ENCODE data around the gene PTCH1. TPM values are rescaled to one million over a fixed set of nuclear protein-coding genes. Genes with fewer than 3 reads are reported as not detected.
A peak's percentile ranks its signal among the peaks of the same experiment; 100 is the strongest.

Gene PTCH1
- total and polyA plus RNA-seq, 8 donors = 19.7 to 104 (median 84.1) TPM

DNA sequence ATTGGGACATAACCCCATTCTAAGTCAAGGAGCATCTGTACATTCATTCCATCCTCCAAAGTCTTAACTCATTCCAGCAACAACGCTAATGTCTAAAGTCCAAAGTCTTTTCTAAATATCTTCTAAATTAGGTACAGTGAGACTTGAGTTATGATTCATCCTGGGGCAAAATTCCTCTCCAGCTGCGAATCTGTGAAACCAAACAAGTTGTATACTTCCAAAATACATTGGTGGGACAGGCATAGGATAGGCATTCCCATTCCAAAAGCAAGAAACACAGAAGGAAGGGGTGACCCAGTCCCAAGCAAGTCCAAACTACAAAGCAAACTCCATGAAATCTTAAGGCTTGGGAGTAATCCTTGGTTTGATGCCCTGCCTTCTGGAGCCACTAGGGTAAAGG is 101.6 kb downstream of the PTCH1 start:
- DNase-seq (no peak), ATAC-seq (no peak)
- H3K36me3 ChIP-seq = no peaks in the 10 kb centered on the region
- TF ChIP-seq, protein P1, sequence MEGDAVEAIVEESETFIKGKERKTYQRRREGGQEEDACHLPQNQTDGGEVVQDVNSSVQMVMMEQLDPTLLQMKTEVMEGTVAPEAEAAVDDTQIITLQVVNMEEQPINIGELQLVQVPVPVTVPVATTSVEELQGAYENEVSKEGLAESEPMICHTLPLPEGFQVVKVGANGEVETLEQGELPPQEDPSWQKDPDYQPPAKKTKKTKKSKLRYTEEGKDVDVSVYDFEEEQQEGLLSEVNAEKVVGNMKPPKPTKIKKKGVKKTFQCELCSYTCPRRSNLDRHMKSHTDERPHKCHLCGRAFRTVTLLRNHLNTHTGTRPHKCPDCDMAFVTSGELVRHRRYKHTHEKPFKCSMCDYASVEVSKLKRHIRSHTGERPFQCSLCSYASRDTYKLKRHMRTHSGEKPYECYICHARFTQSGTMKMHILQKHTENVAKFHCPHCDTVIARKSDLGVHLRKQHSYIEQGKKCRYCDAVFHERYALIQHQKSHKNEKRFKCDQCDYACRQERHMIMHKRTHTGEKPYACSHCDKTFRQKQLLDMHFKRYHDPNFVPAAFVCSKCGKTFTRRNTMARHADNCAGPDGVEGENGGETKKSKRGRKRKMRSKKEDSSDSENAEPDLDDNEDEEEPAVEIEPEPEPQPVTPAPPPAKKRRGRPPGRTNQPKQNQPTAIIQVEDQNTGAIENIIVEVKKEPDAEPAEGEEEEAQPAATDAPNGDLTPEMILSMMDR (IDR thresholded peaks at IDR 0.05) = no peak
- H3K4me1 ChIP-seq = no peaks in the 10 kb centered on the region
- H3K27ac ChIP-seq = no peak overlapping the region
- intact Hi-C loops (cut with DNase I) = no loop called here
- H3K27me3 ChIP-seq = no peaks in the 10 kb centered on the region
- H3K9me3 ChIP-seq = no peaks in the 10 kb centered on the region
- no peak overlapping the region for H3K4me3 ChIP-seq

DNA sequence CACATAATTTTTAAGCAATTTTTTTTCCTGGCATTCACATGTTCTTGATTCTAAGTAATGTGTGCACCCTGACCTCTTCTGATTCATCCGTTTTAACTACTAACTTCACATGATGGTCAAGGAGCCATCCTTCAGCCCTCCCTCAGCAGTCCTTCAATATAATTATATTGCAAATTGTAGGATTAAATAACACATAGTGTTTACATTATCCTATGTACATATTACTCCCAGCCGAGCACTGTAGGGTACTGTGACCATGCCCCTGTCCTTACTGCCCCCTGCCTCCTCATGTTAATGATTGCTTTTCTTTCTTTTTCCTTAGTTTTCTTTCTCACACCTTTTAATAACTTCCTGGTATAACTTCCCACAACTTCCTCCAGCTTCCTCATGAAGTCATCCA is 103.0 kb downstream of the PTCH1 start:
- Histone ChIP-seq H3K27ac (no peak overlapping the region), H3K4me3 (no peak overlapping the region), H3K36me3 (no peaks in the 10 kb centered on the region), H3K9me3 (no peaks in the 10 kb centered on the region), H3K4me1 (peaks cover 0 to 6% of the 10 kb centered on the region in 2 donors), H3K27me3 (no peaks in the 10 kb centered on the region)
- DNase-seq (no peak), ATAC-seq (no peak)
- intact Hi-C loops (cut with DNase I) = no loop called here
- TF ChIP-seq, protein P1 (IDR thresholded peaks at IDR 0.05) = no peak

DNA sequence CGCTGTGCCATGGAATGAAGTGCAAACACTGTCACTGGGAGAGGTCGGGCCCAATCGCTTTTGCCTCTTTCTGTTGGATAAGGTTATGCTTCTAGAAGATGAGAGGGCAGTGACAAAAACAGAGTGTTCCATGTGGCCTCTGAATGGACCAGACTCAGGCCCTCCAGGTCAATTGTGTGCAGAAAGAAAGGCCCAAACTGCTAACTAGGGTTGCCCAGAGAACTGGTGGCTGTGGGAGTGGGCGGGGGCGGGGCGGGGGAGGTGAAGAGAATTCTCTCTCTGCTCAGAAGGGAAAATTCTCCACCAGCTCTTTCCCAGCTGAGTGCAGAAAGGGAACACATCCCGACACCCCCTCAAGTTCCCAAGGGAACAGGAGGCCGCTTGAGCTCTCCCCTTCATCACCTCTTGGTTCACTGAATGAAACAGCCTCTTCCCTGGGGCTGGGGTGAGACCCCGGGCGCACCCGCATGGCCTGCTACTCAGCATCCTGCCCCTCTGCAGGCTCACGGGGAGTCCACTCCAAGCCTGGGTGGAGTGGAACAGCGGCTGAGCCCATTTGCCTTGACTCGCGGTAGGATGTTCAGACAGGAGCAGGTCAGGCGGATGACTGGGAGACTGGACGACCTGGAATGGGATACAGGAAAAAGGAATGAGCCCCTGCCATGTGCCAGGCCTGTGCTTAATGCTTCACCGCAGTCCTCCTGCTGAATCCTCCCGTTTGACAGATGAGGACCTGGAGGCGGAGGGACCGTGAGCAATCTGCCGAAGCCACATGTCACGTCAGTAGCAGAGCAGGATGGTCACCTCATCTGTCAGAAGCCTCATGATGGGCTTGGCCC is 105.5 kb downstream of the PTCH1 start:
- Histone ChIP-seq H3K27ac (no peak overlapping the region), H3K4me3 (no peak overlapping the region), H3K27me3 (no peaks in the 10 kb centered on the region), H3K9me3 (no peaks in the 10 kb centered on the region), H3K36me3 (no peaks in the 10 kb centered on the region), H3K4me1 (peaks cover 0 to 6% of the 10 kb centered on the region in 2 donors)
- DNase-seq = no peak
- intact Hi-C loops (cut with DNase I) = no loop called here
- TF ChIP-seq, protein P1 (IDR thresholded peaks at IDR 0.05) = no peak
- ATAC-seq = no peak

DNA sequence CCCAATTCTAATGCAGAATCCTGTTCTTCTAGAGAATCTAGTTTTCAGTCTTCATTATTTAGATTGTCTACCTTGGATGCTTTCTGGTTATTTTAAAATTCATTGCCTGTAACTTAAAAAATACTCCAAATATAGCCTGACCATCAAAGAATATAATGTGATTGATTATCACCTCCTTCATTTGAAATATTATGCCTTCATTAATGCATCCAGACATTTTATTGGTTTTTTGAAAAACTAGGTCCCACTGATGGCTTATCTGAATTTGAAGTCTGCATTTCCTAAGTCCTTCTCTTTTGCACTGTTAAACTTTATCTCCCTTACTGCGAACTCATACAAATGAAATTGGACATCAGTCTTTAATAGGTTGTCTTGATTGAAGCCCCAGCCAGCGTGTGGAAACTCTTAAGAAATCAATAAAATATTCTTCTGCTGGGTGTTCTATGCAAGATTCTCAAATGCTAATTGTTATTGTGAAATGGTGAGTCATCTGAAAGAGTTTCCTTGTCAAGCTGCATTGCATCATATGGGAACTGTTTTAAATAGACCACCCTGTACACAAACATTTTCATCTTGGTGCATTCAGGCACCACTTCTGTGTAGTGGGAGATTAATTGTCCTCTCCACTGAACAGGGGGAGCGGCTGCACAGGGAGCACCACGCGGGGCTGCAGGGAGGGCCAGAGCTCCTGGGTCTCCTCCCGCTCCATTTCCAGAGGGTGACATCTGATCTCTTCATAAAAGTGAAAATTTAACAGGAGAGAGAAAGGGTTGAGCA is 106.9 kb downstream of the PTCH1 start:
- DNase-seq = peak in 2 of 4 donors; percentile 60 to 77
- peak; percentile 73 for ATAC-seq
- intact Hi-C loops (cut with DNase I) = no loop called here
- no peak overlapping the region for H3K27ac ChIP-seq
- TF ChIP-seq, protein P1 (IDR thresholded peaks at IDR 0.05) = no peak
- no peak overlapping the region for H3K4me3 ChIP-seq
- H3K9me3 ChIP-seq = no peaks in the 10 kb centered on the region
- no peaks in the 10 kb centered on the region for H3K27me3 ChIP-seq
- no peaks in the 10 kb centered on the region for H3K36me3 ChIP-seq
- H3K4me1 ChIP-seq = peaks cover 0 to 9% of the 10 kb centered on the region in 2 donors

DNA sequence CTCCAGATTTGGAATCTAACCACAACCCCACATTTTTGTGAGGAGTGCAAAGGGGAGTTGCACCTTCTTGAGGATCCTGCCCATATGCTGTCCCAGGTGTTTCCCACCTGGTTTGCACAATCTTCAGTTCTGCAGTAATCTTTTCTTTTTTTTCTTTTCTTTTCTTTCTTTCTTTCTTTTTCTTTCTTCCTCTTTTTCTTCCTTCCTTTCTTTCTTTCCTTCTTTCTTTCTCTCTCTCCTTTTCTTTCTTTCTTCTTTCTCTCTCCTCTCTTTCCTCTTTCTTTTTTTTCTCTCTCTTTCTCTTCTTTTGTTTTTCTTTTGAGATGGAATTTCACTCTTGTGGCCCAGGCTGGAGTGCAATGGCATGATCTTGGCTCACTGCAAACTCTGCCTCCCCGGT is 109.2 kb downstream of the PTCH1 start:
- TF ChIP-seq, protein P1 (IDR thresholded peaks at IDR 0.05) = no peak
- no peaks in the 10 kb centered on the region for H3K36me3 ChIP-seq
- no peaks in the 10 kb centered on the region for H3K27me3 ChIP-seq
- peaks cover 0 to 9% of the 10 kb centered on the region in 2 donors for H3K4me1 ChIP-seq
- H3K27ac ChIP-seq = no peak overlapping the region
- DNase-seq = no peak
- ATAC-seq = no peak
- no peak overlapping the region for H3K4me3 ChIP-seq
- intact Hi-C loops (cut with DNase I) = no loop called here
- no peaks in the 10 kb centered on the region for H3K9me3 ChIP-seq
